Chondrocyte (in vitro differentiated cells): Measurements from ENCODE around the gene DSG3. TPM values are rescaled to one million over a fixed set of nuclear protein-coding genes. Genes with fewer than 3 reads are reported as not detected.
A peak's percentile ranks its signal among the peaks of the same experiment; 100 is the strongest.

ENCODE experiments used
- DNase-seq: peaks from one replicate; pipeline ENCODE4 v3.0.0; 2021; ENCODE audit warnings: mixed read lengths, low spot score
- H3K27ac Mint-ChIP-seq: one replicate; pipeline ENCODE4 v1.8.0; 2021; ENCODE audit warnings: mild to moderate bottlenecking, moderate library complexity, mixed read lengths; ENCODE audit not compliant: unreplicated experiment
- H3K27me3 Mint-ChIP-seq: 2 replicates; pipeline ENCODE4 v1.8.0; 2021; ENCODE audit warnings: low read depth, mixed read lengths
- H3K36me3 Mint-ChIP-seq: 2 replicates; pipeline ENCODE4 v1.8.0; 2021; ENCODE audit warnings: low read depth, mixed read lengths
- H3K4me1 Mint-ChIP-seq: 2 replicates; pipeline ENCODE4 v1.8.0; 2021; ENCODE audit warnings: low read depth, mild to moderate bottlenecking, mixed read lengths
- H3K4me3 Mint-ChIP-seq: one replicate; pipeline ENCODE4 v1.8.0; 2021; ENCODE audit warnings: mild to moderate bottlenecking, moderate library complexity, mixed read lengths; ENCODE audit not compliant: unreplicated experiment
- H3K9me3 Mint-ChIP-seq: 2 replicates; pipeline ENCODE4 v1.8.0; 2021; ENCODE audit warnings: low read depth, mixed read lengths
- total RNA-seq: library from RNA; stranded (reverse); gene quantifications from 3 replicates; pipeline ENCODE4 v1.2.1, GENCODE V29; 2021
- TF ChIP-seq, protein P1 (sequence below): fragments of 200-600 bp; sonication (generic); IDR thresholded peaks from 2 replicates; pipeline ENCODE4 v1.5.0; 2021; ENCODE audit warnings: antibody characterized with exemption, mild to moderate bottlenecking, moderate library complexity

The DSG3 gene
- total RNA-seq, 1 donor from 2014 or later = not detected

DNA sequence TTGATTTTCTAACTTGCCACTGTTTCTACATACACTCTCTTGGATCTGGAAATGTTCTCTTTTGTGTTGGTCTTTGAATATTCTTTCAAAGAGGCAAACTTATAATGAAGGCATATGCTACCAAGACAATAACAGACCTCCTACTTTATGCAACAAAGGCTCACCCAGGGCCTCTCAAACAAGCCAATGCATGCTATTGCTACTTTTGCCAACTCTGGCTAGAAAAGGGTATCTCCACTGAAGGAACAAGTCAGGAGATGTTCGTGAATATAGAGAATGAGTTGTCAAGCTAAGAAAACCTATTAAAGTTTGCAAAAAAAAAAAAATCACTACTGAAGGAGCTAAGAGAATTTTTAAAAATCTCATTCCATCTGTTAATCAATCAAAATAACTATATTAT is 34.5 kb downstream of the DSG3 start:
- Mint-ChIP-seq H3K9me3 (no peaks in the 10 kb centered on the region), H3K36me3 (no peaks in the 10 kb centered on the region), H3K4me3 (no peak overlapping the region), H3K27me3 (peaks cover 10% of the 10 kb centered on the region), H3K27ac (no peak overlapping the region), H3K4me1 (peaks cover 9% of the 10 kb centered on the region)
- no peak for DNase-seq
- TF ChIP-seq, protein P1, sequence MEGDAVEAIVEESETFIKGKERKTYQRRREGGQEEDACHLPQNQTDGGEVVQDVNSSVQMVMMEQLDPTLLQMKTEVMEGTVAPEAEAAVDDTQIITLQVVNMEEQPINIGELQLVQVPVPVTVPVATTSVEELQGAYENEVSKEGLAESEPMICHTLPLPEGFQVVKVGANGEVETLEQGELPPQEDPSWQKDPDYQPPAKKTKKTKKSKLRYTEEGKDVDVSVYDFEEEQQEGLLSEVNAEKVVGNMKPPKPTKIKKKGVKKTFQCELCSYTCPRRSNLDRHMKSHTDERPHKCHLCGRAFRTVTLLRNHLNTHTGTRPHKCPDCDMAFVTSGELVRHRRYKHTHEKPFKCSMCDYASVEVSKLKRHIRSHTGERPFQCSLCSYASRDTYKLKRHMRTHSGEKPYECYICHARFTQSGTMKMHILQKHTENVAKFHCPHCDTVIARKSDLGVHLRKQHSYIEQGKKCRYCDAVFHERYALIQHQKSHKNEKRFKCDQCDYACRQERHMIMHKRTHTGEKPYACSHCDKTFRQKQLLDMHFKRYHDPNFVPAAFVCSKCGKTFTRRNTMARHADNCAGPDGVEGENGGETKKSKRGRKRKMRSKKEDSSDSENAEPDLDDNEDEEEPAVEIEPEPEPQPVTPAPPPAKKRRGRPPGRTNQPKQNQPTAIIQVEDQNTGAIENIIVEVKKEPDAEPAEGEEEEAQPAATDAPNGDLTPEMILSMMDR = no peak

DNA sequence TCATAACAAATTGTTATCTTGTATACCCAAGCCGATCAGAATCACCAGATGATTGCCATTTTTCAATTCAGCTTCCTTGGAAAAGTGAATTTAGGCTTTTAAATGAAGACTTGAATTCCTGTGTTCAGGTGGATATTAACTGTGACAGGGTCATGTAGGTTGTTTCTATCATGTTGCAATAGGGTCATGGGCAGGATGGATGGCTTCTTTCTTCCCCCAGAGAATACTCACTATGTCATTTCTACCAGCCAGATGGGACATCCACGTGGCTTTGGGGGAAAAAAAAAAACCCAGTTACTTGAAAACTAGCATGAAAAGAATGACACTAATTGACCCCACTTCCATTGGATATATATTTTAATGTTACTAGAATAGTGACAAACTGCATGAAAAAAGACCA is 35.9 kb downstream of the DSG3 start:
- peaks cover 21% of the 10 kb centered on the region for H3K4me1 Mint-ChIP-seq
- H3K36me3 Mint-ChIP-seq = no peaks in the 10 kb centered on the region
- H3K4me3 Mint-ChIP-seq = no peak overlapping the region
- H3K27ac Mint-ChIP-seq = no peak overlapping the region
- peaks cover 10% of the 10 kb centered on the region for H3K27me3 Mint-ChIP-seq
- no peak for DNase-seq
- TF ChIP-seq, protein P1 = no peak
- H3K9me3 Mint-ChIP-seq = no peaks in the 10 kb centered on the region

DNA sequence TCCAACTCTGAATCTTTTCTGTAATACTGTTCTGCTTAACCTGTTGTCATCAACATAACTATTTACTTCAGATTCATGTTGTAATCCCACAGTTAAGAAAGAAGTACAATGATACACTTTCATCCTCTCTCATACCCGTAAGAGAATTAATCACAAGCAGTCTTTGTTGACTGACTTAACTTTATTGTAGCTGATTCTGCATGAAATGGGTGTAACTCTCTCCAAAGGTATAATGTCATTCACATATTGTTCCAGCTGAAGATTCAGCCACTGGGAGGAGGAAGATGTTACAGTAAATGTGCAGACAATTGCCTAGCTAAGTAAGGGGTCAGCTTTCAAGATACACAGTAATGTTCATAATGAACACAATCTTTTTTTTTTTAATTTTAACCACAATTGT is 36.9 kb downstream of the DSG3 start:
- Mint-ChIP-seq H3K4me3 (no peak overlapping the region), H3K27ac (no peak overlapping the region), H3K9me3 (peaks cover 2% of the 10 kb centered on the region), H3K27me3 (peaks cover 7% of the 10 kb centered on the region), H3K36me3 (no peaks in the 10 kb centered on the region), H3K4me1 (peaks cover 21% of the 10 kb centered on the region)
- TF ChIP-seq, protein P1 = no peak
- DNase-seq = no peak

DNA sequence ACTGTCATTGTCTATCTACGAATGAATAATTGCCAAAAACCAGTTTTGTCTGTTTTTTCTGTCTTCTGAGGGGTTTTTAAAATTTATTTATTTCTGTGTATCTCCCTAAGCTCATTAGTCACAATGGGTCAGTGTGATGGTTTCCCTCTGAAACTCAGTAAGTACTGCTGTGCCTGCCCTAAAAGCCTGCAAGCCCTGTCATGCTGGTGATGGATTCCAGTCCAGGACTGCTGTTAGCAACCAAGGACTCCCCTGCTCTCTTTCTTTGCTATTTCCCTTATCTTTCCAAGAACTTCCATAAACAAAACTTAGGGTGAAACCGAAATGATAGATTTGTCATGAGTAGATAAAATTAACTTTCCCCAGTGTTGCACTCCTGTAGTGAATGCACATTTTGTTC is 38.6 kb downstream of the DSG3 start:
- TF ChIP-seq, protein P1 = no peak
- H3K27me3 Mint-ChIP-seq = peaks cover 5% of the 10 kb centered on the region
- H3K4me1 Mint-ChIP-seq = peaks cover 21% of the 10 kb centered on the region
- no peak for DNase-seq
- no peak overlapping the region for H3K27ac Mint-ChIP-seq
- H3K36me3 Mint-ChIP-seq = no peaks in the 10 kb centered on the region
- H3K9me3 Mint-ChIP-seq = peaks cover 4% of the 10 kb centered on the region
- H3K4me3 Mint-ChIP-seq = no peak overlapping the region

DNA sequence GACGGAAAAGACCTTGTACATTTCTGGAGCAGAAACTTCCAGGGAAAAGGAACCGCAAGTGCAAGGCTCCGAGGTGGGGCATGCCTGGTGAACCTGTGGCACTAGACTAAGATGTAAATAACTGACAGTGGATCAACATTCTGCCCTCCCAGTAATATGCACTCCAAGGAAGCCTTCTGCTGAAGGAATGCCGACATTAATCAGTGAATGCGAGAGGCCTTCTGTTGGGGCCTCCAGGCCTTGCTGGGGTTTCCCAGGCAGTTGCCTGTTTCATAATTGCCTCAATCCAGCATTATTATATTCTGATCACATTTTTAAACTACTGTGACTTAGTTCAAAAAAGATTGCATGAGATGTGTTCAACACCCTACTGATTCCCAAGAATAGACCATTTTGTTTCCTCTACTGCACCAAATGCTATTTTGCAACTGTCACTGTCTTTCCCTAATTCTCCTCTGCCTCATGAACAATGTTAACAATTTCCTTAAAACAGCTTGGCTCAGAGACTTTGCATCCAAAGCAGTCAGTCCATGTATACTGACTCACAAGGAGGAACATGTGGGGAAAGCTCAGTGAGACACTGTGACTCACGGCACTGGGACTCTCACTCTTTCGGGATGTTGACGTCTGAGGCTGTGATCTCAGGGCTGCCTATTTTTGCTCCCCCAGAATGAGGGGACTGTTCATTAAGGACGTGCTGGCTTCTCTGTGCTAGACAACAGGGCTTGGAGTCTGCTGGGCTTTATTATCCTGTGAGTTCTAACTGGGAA is 39.9 kb downstream of the DSG3 start:
- H3K9me3 Mint-ChIP-seq = peaks cover 4% of the 10 kb centered on the region
- H3K36me3 Mint-ChIP-seq = no peaks in the 10 kb centered on the region
- no peaks in the 10 kb centered on the region for H3K27me3 Mint-ChIP-seq
- H3K4me3 Mint-ChIP-seq = no peak overlapping the region
- DNase-seq = no peak
- peaks cover 21% of the 10 kb centered on the region for H3K4me1 Mint-ChIP-seq
- peak overlapping the region; percentile 33 for H3K27ac Mint-ChIP-seq
- TF ChIP-seq, protein P1 = no peak
